ENCODE results near the gene HDAC5.
"Not testable (repeated sequence)": the region's sequence is repeated elsewhere in the genome, so short reads cannot be mapped to it uniquely, and the experiment has no call there.

The HDAC5 gene

GRCh38 chr17:44149750-44150329 lies 26.4 kb upstream of the HDAC5 start:
- Histone ChIP-seq H3K27ac (ENCODE audit: poor library complexity, severe bottlenecking) (no peak overlapping the region), H3K4me3 (ENCODE audit: severe bottlenecking) (no peak overlapping the region), H3K36me3 (ENCODE audit: low read depth) (peaks cover 91% of the 10 kb centered on the region), H3K9me3 (ENCODE audit: severe bottlenecking) (no peaks in the 10 kb centered on the region), H3K4me1 (ENCODE audit: insufficient read depth, poor library complexity, severe bottlenecking) (peaks cover 8% of the 10 kb centered on the region), H3K27me3 (ENCODE audit: insufficient read depth, poor library complexity, severe bottlenecking) (no peaks in the 10 kb centered on the region)
- no peak for DNase-seq (ENCODE audit: low spot score)
- no peak for ATAC-seq (ENCODE audit: low read depth)
- no peak for TF ChIP-seq CTCF (IDR thresholded peaks at IDR 0.05; ENCODE audit: poor library complexity, severe bottlenecking)

GRCh38 chr17:44149066-44149465 lies 25.6 kb upstream of the HDAC5 start:
- not testable (repeated sequence) for H3K9me3 ChIP-seq (ENCODE audit: severe bottlenecking); ATAC-seq (ENCODE audit: low read depth); H3K27me3 ChIP-seq (ENCODE audit: insufficient read depth, poor library complexity, severe bottlenecking); DNase-seq (ENCODE audit: low spot score); H3K4me3 ChIP-seq (ENCODE audit: severe bottlenecking); H3K4me1 ChIP-seq (ENCODE audit: insufficient read depth, poor library complexity, severe bottlenecking); H3K27ac ChIP-seq (ENCODE audit: poor library complexity, severe bottlenecking)
- peaks cover 86% of the 10 kb centered on the region for H3K36me3 ChIP-seq (ENCODE audit: low read depth)

- ATAC-seq (ENCODE audit: low read depth) (no peak), DNase-seq (ENCODE audit: low spot score) (no peak)
- Histone ChIP-seq H3K36me3 (ENCODE audit: low read depth) (peaks cover 74% of the 10 kb centered on the region), H3K9me3 (ENCODE audit: severe bottlenecking) (no peaks in the 10 kb centered on the region), H3K4me1 (ENCODE audit: insufficient read depth, poor library complexity, severe bottlenecking) (peaks cover 2% of the 10 kb centered on the region), H3K4me3 (ENCODE audit: severe bottlenecking) (no peak overlapping the region), H3K27ac (ENCODE audit: poor library complexity, severe bottlenecking) (no peak overlapping the region), H3K27me3 (ENCODE audit: insufficient read depth, poor library complexity, severe bottlenecking) (no peaks in the 10 kb centered on the region)
- no peak for TF ChIP-seq CTCF (IDR thresholded peaks at IDR 0.05; ENCODE audit: poor library complexity, severe bottlenecking)
Measured at GRCh38 chr17:44147812-44148211, 24.4 kb upstream of the HDAC5 start.

- Histone ChIP-seq H3K36me3 (ENCODE audit: low read depth) (peaks cover 64% of the 10 kb centered on the region), H3K27ac (ENCODE audit: poor library complexity, severe bottlenecking) (no peak overlapping the region), H3K4me1 (ENCODE audit: insufficient read depth, poor library complexity, severe bottlenecking) (no peaks in the 10 kb centered on the region), H3K9me3 (ENCODE audit: severe bottlenecking) (no peaks in the 10 kb centered on the region), H3K27me3 (ENCODE audit: insufficient read depth, poor library complexity, severe bottlenecking) (no peaks in the 10 kb centered on the region), H3K4me3 (ENCODE audit: severe bottlenecking) (no peak overlapping the region)
- ATAC-seq (ENCODE audit: low read depth) (no peak), DNase-seq (ENCODE audit: low spot score) (no peak)
- no peak for TF ChIP-seq CTCF (IDR thresholded peaks at IDR 0.05; ENCODE audit: poor library complexity, severe bottlenecking)
Measured at GRCh38 chr17:44146375-44147346, 23.2 kb upstream of the HDAC5 start.

GRCh38 chr17:44144966-44145739 lies 21.7 kb upstream of the HDAC5 start:
- no peaks in the 10 kb centered on the region for H3K4me1 ChIP-seq (ENCODE audit: insufficient read depth, poor library complexity, severe bottlenecking)
- ATAC-seq (ENCODE audit: low read depth) (peak; percentile 5; the same call in 1 of the 3 replicates), DNase-seq (ENCODE audit: low spot score) (no peak)
- H3K36me3 ChIP-seq (ENCODE audit: low read depth) = peaks cover 52% of the 10 kb centered on the region
- no peak for TF ChIP-seq CTCF (IDR thresholded peaks at IDR 0.05; ENCODE audit: poor library complexity, severe bottlenecking)
- H3K9me3 ChIP-seq (ENCODE audit: severe bottlenecking) = no peaks in the 10 kb centered on the region
- H3K27me3 ChIP-seq (ENCODE audit: insufficient read depth, poor library complexity, severe bottlenecking) = no peaks in the 10 kb centered on the region
- no peak overlapping the region for H3K4me3 ChIP-seq (ENCODE audit: severe bottlenecking)
- H3K27ac ChIP-seq (ENCODE audit: poor library complexity, severe bottlenecking) = peak overlapping the region; percentile 22

GRCh38 chr17:44143921-44144320 lies 20.5 kb upstream of the HDAC5 start:
- H3K36me3 ChIP-seq (ENCODE audit: low read depth) = peaks cover 43% of the 10 kb centered on the region
- not testable (repeated sequence) for ATAC-seq (ENCODE audit: low read depth); H3K9me3 ChIP-seq (ENCODE audit: severe bottlenecking); DNase-seq (ENCODE audit: low spot score); H3K27me3 ChIP-seq (ENCODE audit: insufficient read depth, poor library complexity, severe bottlenecking); H3K4me1 ChIP-seq (ENCODE audit: insufficient read depth, poor library complexity, severe bottlenecking); H3K4me3 ChIP-seq (ENCODE audit: severe bottlenecking)
- peak overlapping the region; percentile 22 for H3K27ac ChIP-seq (ENCODE audit: poor library complexity, severe bottlenecking)

Measured in RWPE2 (cell line).